ENCODE data around the gene PPIL4.

The PPIL4 gene

DNA sequence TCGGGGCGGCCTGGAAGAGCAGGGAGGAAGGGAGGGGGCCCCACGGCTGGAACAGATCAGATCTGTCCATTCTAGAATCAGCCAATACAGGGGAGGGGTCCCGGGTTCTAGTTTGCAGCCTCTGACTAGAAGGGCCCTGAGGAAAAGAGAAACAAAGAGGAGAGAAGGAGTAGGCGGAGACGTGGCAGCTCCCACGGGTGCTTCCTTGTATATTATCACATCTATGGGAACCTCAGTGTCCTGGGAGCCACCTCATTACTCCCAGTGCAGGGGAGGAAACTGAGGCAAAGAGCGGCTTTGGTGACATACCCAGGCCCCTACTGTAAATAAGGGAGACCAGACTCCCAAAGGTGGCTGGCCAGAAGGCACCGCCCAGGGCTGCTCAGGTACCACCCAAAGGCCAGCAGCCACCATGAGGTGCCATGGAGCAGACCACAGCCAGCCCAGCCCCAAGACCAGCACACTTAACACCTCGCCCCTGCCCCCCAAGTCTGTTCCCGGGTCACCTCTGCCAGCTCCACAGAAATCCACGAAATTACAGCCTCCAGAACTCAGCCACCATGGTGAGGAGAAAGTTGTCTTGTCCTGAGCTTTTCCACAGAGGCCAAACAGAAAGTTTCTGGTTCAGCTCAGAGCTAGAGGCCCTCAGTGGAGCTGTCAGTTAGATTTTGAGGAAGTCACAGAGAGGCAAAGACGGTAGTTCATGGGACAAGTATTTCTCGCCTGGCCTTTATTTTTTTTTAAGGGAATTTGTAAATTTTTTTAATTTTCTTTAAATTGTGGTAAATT lies 63.1 kb downstream of the PPIL4 start:
- 0 out of 2 replicates have a peak, but pooled peaks cover 2% of the 10 kb centered on the region for H3K27me3 ChIP-seq (ENCODE audit: insufficient read depth, low read depth)
- H3K4me2 ChIP-seq = no peak overlapping the region
- H3K79me2 ChIP-seq (ENCODE audit: insufficient read depth, low read depth) = no peaks in the 10 kb centered on the region
- H3K36me3 ChIP-seq (ENCODE audit: insufficient read depth) = no peaks in the 10 kb centered on the region
- no peak overlapping the region for H3K9ac ChIP-seq
- H4K20me1 ChIP-seq (ENCODE audit: insufficient read depth) = no peaks in the 10 kb centered on the region
- H2AFZ ChIP-seq (ENCODE audit: low read depth) = no peak overlapping the region
- TF ChIP-seq, protein P1, sequence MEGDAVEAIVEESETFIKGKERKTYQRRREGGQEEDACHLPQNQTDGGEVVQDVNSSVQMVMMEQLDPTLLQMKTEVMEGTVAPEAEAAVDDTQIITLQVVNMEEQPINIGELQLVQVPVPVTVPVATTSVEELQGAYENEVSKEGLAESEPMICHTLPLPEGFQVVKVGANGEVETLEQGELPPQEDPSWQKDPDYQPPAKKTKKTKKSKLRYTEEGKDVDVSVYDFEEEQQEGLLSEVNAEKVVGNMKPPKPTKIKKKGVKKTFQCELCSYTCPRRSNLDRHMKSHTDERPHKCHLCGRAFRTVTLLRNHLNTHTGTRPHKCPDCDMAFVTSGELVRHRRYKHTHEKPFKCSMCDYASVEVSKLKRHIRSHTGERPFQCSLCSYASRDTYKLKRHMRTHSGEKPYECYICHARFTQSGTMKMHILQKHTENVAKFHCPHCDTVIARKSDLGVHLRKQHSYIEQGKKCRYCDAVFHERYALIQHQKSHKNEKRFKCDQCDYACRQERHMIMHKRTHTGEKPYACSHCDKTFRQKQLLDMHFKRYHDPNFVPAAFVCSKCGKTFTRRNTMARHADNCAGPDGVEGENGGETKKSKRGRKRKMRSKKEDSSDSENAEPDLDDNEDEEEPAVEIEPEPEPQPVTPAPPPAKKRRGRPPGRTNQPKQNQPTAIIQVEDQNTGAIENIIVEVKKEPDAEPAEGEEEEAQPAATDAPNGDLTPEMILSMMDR (conservative IDR thresholded peaks at IDR 0.05; ENCODE audit: low read depth, low read length) = no peak
- no peak overlapping the region for H3K27ac ChIP-seq
- no peak overlapping the region for H3K4me3 ChIP-seq (IDR thresholded peaks at IDR 0.05; ENCODE audit: insufficient read depth, low read depth, low read length)
- H3K4me1 ChIP-seq (ENCODE audit: low read depth, poor library complexity, severe bottlenecking) = no peaks in the 10 kb centered on the region

DNA sequence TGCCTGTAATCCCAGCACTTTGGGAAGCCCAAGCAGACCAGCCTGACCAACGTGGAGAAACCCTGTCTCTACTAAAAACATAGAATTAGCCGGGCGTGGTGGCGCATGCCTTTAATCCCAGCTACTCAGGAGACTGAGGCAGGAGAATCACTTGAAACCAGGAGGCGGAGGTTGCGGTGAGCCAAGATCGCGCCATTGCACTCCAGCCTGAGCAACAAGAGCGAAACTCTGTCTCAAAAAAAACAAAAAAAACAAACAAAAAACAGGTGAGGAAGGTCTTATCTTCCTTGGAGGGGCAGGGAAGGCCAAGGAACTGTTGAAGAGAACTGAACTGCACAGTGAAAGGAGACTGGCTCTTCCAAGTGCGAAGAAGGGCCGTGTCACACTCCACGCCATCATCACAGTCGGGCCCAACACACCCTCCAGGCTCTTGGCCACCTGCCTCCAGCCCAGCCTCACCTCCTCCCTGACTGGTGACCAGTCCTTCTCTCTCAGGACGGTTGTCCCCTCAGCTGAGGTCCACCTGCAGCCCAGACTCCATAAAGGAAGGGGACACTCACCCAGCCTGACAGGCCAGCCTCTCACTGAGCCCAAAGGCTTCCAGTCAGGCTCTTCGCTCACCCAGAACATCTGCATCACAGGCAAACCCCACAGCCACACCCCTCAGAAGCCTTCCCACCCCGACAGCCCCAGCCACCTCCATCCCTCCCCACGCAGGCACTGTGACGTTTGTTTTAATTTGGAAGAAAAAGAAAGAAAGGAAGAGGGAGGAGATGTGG lies 65.2 kb downstream of the PPIL4 start:
- Histone ChIP-seq H3K27me3 (ENCODE audit: insufficient read depth, low read depth) (peaks cover 5% of the 10 kb centered on the region; the same call in 1 of the 2 replicates), H3K4me1 (ENCODE audit: low read depth, poor library complexity, severe bottlenecking) (no peaks in the 10 kb centered on the region), H3K4me2 (no peak overlapping the region), H3K27ac (no peak overlapping the region), H3K4me3 (IDR thresholded peaks at IDR 0.05; ENCODE audit: insufficient read depth, low read depth, low read length) (no peak overlapping the region), H3K36me3 (ENCODE audit: insufficient read depth) (no peaks in the 10 kb centered on the region), H2AFZ (ENCODE audit: low read depth) (no peak overlapping the region), H3K9ac (no peak overlapping the region), H3K79me2 (ENCODE audit: insufficient read depth, low read depth) (no peaks in the 10 kb centered on the region), H4K20me1 (ENCODE audit: insufficient read depth) (no peaks in the 10 kb centered on the region)
- TF ChIP-seq, protein P1 (conservative IDR thresholded peaks at IDR 0.05; ENCODE audit: low read depth, low read length) = no peak

DNA sequence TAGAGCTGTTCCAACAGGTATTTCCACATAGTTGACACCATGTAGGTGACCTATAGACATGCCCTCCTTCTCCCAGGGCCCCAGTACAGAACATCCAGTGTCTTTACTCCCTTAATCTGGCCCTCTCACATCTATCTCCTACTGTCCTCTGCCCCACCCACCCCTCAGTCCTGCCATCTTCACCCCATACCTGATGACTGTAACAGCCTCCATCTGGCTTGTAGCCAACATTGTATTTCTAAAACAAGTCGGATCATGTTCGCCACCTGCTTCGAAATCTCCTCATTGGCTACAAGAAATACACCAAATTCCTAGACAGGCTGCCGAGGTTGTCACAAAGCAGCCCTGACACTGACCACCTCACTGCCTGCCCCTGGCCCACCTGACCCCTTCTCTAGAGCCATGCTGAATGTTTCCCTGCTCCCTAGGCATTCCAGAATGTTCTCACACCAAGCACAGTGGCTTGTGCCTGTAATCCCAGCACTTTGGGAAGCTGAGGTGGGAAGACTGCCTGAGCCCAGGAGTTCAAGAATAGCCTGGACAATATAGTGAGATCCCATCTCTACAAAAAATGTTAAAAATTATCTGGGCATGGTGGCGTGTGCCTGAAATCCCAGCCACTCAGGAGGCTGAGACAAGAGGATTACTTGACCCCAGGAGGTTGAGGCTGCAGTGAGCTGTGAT lies 67.1 kb downstream of the PPIL4 start:
- H3K36me3 ChIP-seq (ENCODE audit: insufficient read depth) = no peaks in the 10 kb centered on the region
- no peaks in the 10 kb centered on the region for H4K20me1 ChIP-seq (ENCODE audit: insufficient read depth)
- no peak overlapping the region for H3K4me2 ChIP-seq
- no peaks in the 10 kb centered on the region for H3K4me1 ChIP-seq (ENCODE audit: low read depth, poor library complexity, severe bottlenecking)
- H3K27ac ChIP-seq = no peak overlapping the region
- H3K9ac ChIP-seq = no peak overlapping the region
- H3K4me3 ChIP-seq (IDR thresholded peaks at IDR 0.05; ENCODE audit: insufficient read depth, low read depth, low read length) = no peak overlapping the region
- no peak overlapping the region for H2AFZ ChIP-seq (ENCODE audit: low read depth)
- H3K79me2 ChIP-seq (ENCODE audit: insufficient read depth, low read depth) = no peaks in the 10 kb centered on the region
- peaks cover 19% of the 10 kb centered on the region for H3K27me3 ChIP-seq (ENCODE audit: insufficient read depth, low read depth)
- TF ChIP-seq, protein P1 (conservative IDR thresholded peaks at IDR 0.05; ENCODE audit: low read depth, low read length) = no peak

DNA sequence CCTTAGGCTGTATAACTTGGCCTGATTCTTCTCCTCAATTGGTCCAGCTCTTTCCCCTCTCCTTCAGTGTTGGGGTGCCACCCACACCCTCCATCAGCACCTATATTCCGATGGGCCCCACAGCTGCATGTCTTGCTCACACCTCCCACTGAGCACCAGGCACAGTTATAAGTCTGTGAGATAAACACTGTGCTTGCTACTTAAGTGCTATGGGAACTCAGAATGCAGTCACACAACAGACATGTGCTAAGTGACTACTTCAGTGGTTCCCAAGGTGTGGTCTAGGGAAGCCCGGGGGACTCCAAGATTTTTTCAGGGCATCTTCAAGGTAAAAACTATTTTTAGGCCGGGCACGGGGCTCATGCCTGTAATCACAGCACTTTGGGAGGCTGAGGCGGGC lies 68.3 kb downstream of the PPIL4 start:
- Histone ChIP-seq H2AFZ (ENCODE audit: low read depth) (no peak overlapping the region), H3K79me2 (ENCODE audit: insufficient read depth, low read depth) (no peaks in the 10 kb centered on the region)

More for the DNA sequence above, 68.3 kb downstream of the PPIL4 start:
- TF ChIP-seq, protein P1 (conservative IDR thresholded peaks at IDR 0.05; ENCODE audit: low read depth, low read length) = no peak
- Histone ChIP-seq H3K36me3 (ENCODE audit: insufficient read depth) (no peaks in the 10 kb centered on the region), H3K4me3 (IDR thresholded peaks at IDR 0.05; ENCODE audit: insufficient read depth, low read depth, low read length) (no peak overlapping the region), H3K4me1 (ENCODE audit: low read depth, poor library complexity, severe bottlenecking) (no peaks in the 10 kb centered on the region), H3K4me2 (no peak overlapping the region), H4K20me1 (ENCODE audit: insufficient read depth) (no peaks in the 10 kb centered on the region), H3K9ac (no peak overlapping the region), H3K27ac (no peak overlapping the region), H3K27me3 (ENCODE audit: insufficient read depth, low read depth) (peaks cover 31% of the 10 kb centered on the region)

Measured in KMS-11 (cell line).